Measurements from ENCODE around the gene PRPSAP2.

PRPSAP2 gene

DNA sequence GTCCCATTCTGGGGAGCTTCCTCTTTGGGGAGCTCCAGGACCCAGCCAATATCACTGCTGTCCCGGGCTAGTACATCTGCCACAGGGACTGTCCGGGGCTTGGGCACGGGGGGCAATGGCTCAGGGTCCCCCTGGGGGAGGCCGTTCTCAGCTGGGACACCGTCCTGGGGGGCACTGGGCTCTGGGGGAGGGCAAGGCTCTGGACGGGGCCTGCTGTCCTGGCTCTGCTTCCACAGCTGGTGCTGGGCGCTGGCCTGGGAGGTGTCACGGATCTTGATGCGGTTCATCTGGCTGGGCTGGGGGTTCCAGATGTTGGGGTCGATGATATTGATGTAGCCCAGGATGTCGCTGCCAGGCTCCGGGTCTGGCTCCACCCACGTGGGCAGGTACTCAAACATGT lies 120.1 kb downstream of the PRPSAP2 start:
- DNase-seq (ENCODE audit: low spot score): no peak

- no peak for DNase-seq (ENCODE audit: low spot score)
Measured at GRCh38 chr17:18978655-18979054, 120.7 kb downstream of the PRPSAP2 start.

Small RNA genes within 50 kb of the gene (small RNA-seq; reads per million reads assigned to genes)
- gene RF00324: 0 reads per million in 2 experiments

Data from SK-N-DZ (cell line).